NCI-H1930 (cell line): ENCODE data around the gene SUCO.
"Not testable (repeated sequence)": the region's sequence is repeated elsewhere in the genome, so short reads cannot be mapped to it uniquely, and the experiment has no call there.

Experiments used
- DNase-seq, 2 experiments: peaks; one replicate each; lab custom pipeline; 2025; lab: John Stamatoyannopoulos, UW

SUCO gene

DNA sequence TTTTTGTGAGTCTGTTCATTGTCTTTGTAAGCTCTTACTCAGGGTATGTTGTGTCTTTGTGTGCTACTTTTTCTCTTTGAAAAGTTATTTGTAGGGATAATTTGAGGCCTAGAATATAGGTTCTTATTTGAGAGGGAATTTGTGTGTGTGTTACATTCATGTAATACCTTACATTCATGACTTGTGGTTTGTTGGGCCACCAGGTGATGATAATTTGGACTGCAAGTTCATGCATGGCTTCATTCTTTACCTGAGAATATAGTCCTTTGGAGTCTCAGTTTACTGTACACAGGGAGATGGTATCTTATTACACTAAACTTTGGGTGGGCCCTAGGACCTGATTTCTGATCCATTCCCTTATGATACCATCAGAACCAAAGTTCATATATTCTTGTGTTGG, 74.2 kb downstream of the SUCO start:
- no peak for DNase-seq

DNA sequence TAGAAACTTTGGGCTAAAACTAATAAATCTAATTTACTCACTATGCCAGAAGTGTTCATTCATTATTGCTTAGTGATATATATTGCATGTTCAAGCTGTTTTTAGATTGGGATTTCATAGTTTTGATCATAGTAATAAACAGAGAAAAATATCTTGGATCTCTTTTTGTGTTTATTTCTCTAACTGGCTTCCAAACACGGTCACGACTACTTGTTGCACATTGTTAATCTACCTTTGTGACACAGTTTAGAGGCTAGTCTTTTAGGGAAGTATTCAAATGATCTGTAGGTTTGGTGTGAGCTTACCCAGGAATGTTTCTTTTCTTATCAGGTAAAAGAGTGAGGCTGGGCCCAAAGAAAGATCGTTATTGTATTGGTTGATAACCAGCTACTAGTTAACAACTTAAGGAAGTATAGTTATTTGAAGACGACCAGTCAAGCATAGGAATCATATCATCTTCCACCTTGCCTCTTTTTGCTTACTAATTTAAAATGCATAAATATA, 75.2 kb downstream of the SUCO start:
- DNase-seq: no peak

DNA sequence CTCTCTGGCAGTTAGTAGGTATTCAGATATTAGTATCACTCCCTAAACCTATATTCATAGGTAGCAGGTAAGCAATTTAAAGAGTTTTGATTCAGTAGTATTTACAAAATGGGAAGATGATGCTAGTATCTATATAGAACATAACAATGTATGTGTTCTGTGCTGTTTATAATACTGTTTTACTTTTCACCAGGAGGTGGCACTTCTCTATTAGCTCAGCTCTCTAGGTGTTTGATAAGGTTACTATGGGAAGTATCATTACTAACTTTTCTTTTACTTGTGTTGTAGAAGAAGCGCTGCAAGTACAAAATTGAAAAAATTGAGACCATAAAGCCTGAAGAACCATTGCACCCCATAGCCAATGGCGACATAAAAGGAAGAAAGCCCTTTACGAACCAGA, 76.6 kb downstream of the SUCO start:
- DNase-seq: no peak

DNA sequence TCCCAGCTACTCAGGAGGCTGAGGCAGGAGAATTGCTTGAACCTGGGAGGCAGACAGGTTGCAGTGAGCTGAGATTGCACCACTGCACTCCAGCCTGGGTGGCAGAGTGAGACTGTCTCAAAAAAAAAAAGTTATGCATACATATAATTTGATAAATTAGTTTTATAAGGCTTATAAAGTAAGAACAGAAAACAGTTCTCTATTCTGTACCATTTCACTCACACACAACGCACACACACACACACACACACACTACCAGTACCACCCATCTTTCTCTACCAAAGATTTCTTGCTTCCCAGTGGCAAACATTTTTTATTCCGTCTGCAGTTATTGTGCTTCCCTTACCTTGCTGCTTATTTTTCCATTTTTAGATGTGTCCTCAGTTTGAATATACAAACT, 79.5 kb downstream of the SUCO start:
- no peak for DNase-seq

DNA sequence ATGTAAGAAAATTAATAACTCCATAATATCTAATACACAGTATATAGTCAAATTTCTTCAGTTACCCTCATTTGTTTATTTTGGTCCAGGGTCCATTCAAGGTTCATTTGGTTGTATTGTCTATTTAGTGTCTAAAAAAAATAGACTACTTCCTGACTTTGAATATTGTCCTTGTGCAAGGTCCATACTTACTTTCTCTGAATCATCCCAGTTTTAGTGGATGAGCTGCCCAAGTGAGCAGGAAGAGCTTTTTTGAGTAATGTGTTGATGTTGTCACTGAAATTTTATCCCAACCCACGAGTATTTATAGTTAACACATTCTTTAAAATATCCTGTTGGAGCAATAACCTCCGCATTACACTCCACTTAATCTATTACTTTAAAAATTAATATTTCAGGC, 80.3 kb downstream of the SUCO start:
- DNase-seq: no peak

DNA sequence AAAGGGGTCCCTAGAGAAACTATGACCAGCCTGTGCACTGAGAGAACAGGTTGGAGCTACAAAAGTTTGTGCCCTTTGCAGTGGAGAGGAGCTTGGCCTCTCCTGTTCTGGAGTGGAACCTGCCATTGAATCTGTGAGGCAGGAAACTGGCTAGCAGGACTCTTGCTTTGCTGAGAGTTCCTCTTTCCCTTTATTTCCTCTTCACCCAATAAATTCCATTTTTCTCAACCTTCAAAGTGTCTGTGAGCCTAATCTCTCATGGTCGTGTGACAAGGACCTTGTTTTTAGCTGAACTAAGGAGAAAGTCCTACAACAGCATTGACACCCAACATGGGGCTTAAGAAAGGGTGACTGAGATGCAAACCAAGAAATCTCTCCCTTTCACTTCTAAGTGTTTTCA, 83.2 kb downstream of the SUCO start:
- no peak for DNase-seq

DNA sequence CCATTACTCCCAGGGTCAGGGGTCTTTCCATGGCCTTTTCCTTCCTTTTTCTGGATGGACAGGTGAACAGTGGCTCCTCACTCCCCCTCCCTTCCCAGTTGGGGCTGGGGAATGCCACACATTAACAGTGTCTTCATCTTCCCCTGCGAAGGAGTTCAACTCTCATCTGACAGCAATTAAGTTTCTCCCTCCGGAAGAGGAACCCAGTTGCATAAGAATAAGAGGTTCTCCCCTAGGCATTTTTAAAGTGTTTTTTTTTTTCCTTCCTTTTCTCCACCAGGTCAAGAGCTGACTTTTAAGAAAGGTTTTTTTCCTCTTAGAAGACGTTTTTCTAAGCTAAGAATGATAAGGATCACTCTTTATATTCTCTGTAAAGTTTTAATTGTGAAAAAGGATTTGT, 83.7 kb downstream of the SUCO start:
- DNase-seq: no peak

DNA sequence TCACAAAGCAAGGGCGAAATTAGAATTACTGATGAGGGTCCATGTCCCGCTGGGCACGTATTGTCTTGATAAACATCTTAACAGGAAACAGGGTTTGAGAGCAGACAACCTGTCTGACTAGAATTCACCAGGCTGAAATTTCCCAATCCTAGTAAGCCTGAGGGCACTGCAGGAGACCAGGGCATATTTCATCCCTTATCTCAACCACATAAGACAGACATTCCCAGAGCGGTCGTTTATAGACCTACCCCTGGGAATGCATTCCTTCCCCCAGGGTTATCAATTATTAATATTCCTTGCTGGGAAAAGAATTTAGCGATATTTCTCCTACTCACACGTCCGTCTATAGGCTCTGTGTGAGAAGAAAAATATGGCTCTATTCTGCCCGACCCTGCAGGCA, 87.7 kb downstream of the SUCO start:
- DNase-seq: not testable (repeated sequence)

DNA sequence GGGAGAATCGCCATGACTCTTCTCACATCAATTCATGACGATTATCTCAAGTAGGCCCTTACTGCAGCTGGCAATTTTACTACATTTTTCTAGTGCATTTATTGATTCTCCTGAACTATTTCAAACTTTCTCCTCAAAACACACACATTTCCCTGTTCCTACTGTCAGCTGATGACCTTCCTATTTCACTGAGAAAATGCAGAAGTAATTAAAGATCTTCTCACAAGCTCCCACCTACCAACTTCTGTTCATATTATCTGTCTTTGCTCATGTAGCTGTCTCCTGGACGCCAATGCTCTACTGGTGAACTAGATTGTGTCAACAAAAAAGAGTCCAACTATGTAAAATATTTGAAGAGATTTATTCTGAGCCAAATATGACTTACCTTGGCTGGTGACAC, 89.6 kb downstream of the SUCO start:
- no peak for DNase-seq

DNA sequence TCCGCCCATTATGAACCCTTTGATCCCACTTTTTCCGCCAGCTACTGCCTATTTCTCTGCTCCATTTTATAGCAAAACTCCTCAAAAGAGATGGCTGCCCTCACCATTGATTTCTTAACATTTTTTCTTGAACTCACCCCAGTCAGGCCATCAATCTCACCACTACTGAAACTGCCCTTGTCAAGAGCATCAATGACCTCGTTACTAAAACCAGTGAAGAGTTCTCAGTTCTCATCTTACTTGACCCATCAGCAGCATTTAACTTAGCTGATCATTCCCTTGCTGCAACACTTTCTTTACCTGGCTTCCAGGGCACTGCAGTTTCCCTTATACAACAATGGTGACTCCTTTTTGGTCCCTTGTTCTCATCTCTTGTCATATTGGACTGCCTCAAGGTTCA, 90.8 kb downstream of the SUCO start:
- no peak for DNase-seq

DNA sequence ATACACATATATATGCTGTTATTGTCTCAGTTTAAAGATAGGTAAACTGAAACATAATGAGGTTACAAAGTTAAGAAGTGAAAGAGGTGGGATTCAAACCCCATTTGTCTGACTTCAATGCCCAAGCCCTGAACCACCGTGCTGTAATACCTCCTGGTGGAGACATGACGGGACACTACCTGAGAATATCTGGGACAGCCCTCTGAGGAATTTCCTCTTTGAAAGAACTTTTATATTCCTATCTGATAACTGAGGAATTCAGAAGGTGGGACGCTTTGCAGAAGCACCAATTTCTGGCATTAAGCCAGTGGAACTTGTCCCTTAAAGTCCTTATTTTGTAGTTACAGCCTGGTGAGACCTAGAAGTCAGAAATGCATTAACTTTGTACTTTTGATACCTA, 93.9 kb downstream of the SUCO start:
- DNase-seq: no peak

DNA sequence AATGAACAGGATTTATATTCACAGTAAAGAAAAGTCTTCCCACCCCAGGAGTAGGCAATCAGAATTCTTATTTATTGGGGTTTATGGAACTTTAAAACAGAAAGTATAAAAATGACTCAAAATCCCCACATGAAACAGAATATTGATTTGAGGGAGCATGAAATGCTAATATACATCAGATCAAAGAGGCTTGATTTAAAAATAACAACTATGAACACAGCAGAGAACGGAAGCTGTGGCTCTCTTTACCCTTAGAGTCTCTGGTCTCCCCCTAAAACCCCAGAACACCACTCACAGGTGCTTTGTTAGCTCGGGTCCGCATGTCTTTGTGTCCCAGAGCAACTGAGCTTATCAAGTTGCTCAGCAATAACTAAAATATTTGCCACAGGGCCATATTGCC, 94.8 kb downstream of the SUCO start:
- no peak for DNase-seq

DNA sequence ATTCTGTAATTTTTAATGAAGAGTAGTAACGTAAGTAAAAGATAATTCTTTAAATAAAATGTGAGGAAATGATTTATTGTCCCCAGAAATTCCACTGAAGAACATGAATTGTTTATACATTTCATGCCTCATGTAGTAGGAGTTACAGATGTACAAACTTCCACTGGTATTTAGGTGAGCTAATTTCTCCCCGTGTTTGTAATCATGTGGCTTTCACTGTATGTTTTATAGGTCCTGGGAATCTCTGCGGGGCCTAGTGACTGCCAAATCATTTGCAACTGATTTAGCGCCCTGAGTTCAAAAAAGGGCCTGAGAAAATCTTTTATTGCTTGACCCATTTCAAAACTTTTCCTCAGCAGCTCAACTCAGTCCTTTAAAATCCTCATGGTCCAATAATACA, 95.5 kb downstream of the SUCO start:
- no peak for DNase-seq

DNA sequence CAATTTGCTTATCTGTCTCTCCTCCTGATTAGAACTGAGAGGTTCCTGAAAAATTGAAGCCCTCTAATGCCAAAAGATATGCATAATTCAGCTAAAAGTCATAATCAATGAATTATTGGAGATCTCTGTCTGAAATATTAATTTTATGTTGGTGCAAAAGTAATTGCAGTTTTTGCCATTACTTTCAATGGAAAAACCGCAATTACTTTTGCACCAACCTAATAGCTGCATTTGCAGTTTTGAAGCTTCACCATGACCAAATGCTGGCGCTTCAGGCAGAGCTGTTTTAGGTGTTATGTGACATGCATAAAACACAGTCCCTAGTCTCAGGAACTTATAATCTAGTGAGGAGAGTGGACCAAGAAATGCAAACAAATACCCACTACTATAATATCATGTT, 96.2 kb downstream of the SUCO start:
- DNase-seq: no peak

DNA sequence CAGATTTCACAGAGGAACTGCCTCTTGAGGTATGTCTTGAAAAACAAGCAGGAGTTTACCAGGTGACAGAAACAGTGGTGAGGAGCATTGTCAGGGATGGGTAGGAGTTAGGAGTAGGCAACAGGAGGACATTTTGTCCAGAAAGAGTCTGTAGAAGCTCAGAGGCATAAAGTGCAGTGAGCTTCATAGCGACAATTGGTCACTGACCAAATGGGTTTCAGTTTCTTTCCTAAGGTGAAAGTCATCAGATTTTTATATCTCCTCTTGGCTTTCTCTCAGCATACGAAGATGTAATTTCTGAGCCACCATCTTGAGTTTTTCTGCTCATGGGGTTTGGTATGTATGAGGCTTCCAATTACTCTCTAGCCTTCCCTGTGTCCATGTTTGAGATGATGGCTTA, 96.7 kb downstream of the SUCO start:
- no peak for DNase-seq

DNA sequence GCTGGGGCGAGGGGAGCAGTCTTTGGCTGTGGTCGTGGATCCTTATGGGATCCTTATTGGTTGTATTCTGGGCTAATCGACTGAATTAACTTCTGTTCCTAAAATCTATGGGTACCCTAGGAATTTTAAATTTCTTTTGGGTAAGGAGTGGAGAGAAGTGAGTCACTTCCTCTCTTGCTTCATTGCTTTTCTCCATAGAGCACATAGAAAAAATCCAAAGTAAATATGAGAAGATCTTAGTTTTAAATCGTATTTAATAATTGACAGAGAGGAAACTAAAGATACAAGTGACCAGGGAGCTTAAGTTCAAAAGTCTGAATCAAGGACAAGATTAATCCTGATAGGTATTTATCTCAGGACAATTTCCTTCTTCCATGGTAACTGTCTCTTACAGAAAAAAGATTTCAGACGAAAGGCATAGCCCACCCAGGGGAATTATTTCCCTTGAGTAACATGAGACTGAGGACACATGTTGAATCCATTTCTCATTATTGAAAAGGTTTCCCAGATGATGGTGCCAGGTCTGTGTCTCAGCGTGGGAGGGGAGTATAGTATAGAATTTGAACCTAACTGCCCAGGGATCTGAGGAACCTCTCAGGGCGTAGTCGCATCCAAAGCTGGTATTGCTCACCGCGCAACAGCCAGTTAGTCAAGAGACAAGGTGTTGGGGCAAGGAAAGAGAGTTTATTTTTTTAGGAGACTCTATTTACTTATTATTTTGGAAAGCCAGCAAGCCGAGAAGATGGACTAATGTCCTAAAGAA, 97.3 kb downstream of the SUCO start:
- DNase-seq: no peak

DNA sequence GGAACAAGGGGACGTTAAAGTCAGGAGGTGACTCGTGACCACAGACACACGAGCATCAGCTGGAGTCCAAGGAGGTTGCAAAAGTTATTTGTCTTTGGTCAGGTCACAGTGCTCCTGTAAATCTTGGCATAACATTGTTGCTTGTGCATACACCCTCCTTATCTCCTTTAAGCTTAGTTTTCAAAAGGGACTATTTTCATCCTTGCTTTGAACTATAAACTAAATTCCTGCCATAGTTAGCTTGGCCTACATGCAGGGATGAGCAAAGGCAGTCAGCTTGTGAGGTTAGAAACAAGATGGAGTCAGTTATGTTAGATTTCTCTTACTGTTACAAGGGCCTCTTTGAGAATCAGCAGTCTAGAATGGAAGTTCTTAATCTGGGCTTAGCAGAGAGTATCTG, 97.9 kb downstream of the SUCO start:
- DNase-seq: no peak

DNA sequence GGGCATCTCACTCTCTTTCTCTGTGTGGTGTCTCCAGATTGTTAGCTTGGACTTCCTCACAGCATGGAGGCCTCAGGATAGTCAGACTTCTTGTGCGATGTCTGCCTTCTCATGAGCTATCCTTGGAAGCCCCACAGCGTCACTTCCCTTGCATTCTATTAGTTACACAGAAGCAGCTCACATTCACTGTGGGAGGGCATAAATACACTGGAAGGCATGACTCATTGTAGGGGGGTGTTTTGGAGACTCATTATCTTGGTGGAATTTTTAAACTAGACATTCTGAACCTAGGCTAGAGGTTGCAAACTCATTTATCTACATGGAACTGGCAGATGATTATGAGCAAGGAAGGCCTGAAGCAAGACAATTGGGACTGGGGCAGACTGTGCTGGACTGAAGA, 104.6 kb downstream of the SUCO start:
- no peak for DNase-seq

DNA sequence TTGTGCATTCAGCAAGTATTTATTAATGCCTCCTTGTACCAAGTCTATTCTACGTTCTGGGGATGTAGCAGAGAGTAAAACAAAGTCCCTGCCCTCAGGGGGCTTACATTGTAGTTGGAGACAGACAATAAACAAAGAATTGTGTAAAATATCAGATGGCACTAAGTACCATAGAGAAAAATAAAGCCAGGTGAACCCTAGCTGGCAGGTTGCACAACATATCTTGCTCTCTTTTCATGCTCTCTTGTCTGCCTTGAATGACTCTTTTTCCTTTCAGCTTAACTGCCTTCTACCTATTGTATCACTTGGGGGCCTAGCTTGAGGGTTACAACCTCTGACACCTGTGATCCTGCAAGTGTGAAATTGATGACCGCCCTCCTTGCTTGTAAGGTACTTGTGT, 105.3 kb downstream of the SUCO start:
- DNase-seq: no peak

DNA sequence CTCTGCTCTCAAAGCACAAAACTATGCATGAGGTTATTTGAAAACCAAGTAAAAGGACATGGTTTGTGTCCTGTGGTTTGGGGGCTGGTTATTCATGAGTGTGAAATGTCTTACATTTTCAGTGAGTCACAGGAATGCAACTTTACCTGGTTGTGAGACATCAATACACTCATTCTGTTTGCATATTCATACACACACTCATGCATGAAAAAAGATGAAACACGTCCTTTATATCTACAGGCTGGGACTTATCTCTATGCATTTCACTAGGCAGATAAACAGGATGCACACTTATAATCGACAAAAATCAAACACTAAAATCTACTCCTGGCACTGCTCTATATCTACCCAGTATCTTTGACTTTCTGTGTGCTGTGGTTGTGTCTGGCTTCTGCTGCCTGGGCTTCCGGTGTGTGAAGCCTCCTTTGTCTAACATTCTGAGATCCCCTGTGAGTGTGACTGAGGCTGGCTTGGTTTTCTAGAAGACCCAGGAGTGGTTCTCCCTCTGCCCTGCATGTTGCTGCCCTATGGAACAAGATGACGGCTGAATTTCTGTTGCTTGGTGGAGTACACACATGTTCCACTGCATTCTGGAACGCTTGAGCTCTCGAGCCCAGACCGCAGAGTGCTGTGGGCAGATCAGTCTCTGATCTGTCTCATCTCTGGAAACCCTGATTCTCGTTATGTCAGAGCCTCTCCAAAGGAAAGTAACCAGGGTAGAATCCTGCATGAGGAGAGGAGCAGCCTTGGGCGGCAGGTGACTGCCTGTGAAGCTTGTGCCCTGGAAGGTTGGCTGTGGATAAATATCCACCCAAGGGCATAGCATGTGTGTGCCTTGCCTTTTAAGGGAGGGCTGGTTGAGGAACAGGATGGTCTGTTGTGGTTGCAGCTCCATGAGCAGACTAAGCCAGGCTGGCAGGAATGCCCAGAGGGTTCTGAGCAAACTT, 106.2 kb downstream of the SUCO start:
- no peak for DNase-seq

DNA sequence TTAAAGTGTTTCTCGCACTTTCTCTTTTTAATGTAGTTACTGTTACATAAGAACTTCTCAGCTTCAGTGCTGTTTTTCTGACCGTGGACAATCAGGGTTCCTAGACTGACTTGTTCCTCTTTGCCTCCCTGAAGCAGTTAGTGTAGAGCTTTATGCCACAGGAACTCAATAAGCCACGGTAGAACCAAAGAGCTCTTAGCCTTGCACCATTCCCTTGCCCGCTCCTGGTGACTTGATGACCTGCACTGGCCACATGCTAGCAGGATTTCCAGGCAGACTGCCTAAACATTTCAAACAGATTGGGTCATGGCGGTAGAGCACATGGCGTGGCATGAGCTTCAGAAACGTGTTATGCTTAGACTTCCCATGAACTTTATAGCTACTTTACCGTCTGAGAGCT, 107.2 kb downstream of the SUCO start:
- no peak for DNase-seq

DNA sequence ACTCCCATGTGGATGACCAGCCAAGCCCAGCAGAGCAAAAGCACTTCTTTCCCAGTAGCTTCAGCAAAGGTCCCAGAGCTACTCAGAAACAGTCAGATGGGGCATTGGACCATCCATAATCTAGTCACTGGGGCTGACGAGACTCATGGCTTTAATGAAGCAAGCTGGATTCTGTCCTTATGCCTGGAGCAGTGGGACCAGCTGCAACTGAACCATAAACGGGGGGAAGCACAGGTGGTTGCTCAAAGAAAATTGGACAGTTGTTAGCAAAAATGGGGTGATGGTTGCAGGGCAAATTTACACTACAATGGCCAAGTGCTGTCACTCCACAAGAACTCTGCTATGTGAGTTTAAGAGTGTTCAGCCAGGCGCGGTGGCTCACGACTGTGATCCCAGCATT, 108.5 kb downstream of the SUCO start:
- no peak for DNase-seq

DNA sequence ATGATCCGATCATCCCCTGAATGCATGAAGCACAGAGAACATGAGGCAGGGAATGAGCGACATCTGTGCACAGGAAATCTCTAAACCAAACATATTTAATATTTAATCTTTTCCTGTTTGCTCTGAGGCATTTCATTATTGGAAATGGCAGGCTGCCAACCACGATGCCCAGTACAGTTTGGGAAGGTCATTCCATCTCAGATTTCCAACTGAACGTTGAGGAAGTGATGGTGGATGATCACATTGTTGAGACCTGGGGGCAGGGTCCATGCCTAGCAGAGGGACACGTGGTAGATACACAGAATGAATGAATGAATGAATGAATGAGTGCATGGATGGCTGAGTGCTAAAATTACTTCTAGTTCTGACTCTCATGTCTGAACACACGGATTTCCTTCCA, 110.0 kb downstream of the SUCO start:
- no peak for DNase-seq
